ENCODE data around the gene SIX6. TPM values are rescaled to one million over a fixed set of nuclear protein-coding genes. Genes with fewer than 3 reads are reported as not detected.

The SIX6 gene
- total and polyA plus RNA-seq, 11 donors = not detected

- H3K9me3 ChIP-seq = peaks cover 0 to 2% (median 0%) of the 10 kb centered on the region in 12 donors
- no peak for DNase-seq
- H3K4me3 ChIP-seq = no peak overlapping the region
- H3K36me3 ChIP-seq = no peaks in the 10 kb centered on the region
- no peak for ATAC-seq
- no peak for TF ChIP-seq CTCF (IDR thresholded peaks at IDR 0.05)
- TF ChIP-seq POLR2A (IDR thresholded peaks at IDR 0.05) = no peak
- 60 to 80% (median 67%) methylated on average over 3 of the region's 3 CpGs for WGBS, 4 donors
- peaks cover 0 to 36% (median 3%) of the 10 kb centered on the region in 9 donors for H3K27me3 ChIP-seq
- no peak overlapping the region for H3K27ac ChIP-seq
- no peaks in the 10 kb centered on the region for H3K4me1 ChIP-seq
- intact Hi-C loops (cut with DNase I) = no loop called here
Measured at GRCh38 chr14:60532442-60532841, 23.5 kb downstream of the SIX6 start.

- no peak overlapping the region for H3K27ac ChIP-seq
- peaks cover 0 to 7% (median 0%) of the 10 kb centered on the region in 9 donors for H3K27me3 ChIP-seq
- DNase-seq (no peak), ATAC-seq (no peak)
- no peaks in the 10 kb centered on the region for H3K4me1 ChIP-seq
- no peak overlapping the region for H3K4me3 ChIP-seq
- no peak for TF ChIP-seq CTCF (IDR thresholded peaks at IDR 0.05)
- TF ChIP-seq POLR2A (IDR thresholded peaks at IDR 0.05) = no peak
- H3K36me3 ChIP-seq = no peaks in the 10 kb centered on the region
- H3K9me3 ChIP-seq = peaks cover 0 to 32% (median 9%) of the 10 kb centered on the region in 12 donors
- intact Hi-C loops (cut with DNase I) = no loop called here
Measured at GRCh38 chr14:60537663-60538062, 28.7 kb downstream of the SIX6 start.

- DNase-seq (no peak), ATAC-seq (no peak)
- Histone ChIP-seq H3K27ac (no peak overlapping the region), H3K4me1 (no peaks in the 10 kb centered on the region), H3K4me3 (no peak overlapping the region), H3K36me3 (no peaks in the 10 kb centered on the region), H3K9me3 (peaks cover 0 to 31% (median 16%) of the 10 kb centered on the region in 12 donors), H3K27me3 (peaks cover 0 to 3% (median 0%) of the 10 kb centered on the region in 9 donors)
- 84 to 90% (median 87%) methylated on average over 2 of the region's 2 CpGs for WGBS, 4 donors
- no peak for TF ChIP-seq POLR2A (IDR thresholded peaks at IDR 0.05)
- TF ChIP-seq CTCF (IDR thresholded peaks at IDR 0.05) = no peak
- intact Hi-C loops (cut with DNase I) = no loop called here
Measured at GRCh38 chr14:60544659-60545058, 35.7 kb downstream of the SIX6 start.

GRCh38 chr14:60553808-60554207 is 44.9 kb downstream of the SIX6 start:
- H3K4me3 ChIP-seq = no peak overlapping the region
- peaks cover 0 to 11% (median 0%) of the 10 kb centered on the region in 9 donors for H3K27me3 ChIP-seq
- ATAC-seq = no peak
- no peak for DNase-seq
- intact Hi-C loops (cut with DNase I) = loop anchor here in 1 of 10 donors (10.0 kb wide), 1 partner anchor 199 kb away; no protein-coding TSS in a partner anchor
- peaks cover 0 to 4% (median 0%) of the 10 kb centered on the region in 12 donors for H3K9me3 ChIP-seq
- 59 to 73% (median 69%) methylated on average over 1 of the region's 1 CpG for WGBS, 4 donors
- TF ChIP-seq CTCF (IDR thresholded peaks at IDR 0.05) (no peak), POLR2A (IDR thresholded peaks at IDR 0.05) (no peak)
- no peak overlapping the region for H3K27ac ChIP-seq
- H3K36me3 ChIP-seq = no peaks in the 10 kb centered on the region
- H3K4me1 ChIP-seq = no peaks in the 10 kb centered on the region

Measured in heart left ventricle (tissue), 16 donors.